ENCODE results near the gene RSL24D1.

The RSL24D1 gene

DNA sequence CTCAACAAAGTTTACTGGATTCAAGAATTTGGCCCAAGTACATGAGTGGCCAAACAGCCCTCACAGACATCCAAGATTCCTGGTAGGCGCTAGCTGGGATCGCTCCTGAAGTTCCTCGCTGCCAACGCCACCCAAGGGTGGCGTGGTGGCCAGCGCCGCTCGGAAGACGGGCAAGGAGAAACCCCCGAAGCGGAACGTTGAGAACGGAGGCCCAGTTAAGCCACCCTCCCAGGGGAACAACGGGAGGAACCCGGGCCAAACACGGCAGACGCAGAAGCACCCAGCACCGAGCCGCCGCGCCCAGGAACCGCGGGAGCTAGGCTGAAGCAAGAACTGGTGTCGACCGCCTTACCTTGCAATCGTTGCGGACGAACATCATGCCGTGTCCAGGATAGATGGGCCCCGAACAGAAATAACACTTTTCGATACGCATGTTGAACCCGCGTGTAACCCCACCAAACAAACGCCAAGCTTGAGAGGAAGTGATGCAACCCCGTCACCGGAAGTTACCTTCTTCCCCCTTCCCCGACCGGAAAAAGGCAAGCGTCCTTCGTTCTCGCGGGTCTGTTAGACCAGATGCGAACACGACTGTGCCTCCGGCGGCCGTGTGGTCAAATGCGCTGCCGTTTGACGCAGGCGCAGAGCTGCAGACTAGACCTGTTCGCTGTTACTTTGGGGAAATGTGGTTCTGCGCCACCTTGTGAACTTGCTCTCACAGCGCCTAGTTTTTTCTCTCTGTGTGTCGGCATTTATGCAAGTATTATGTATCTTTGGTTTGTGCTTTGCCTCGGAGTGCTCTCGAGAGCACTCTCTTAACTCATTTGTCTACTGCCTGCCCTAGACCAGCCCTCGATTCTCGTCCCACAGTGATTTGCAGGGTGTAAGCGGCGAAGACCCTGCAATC lies at the start of gene RSL24D1:
RSL24D1 (minus strand) TSS at position 484 of the 904 bp plus-strand sequence; CDS start at position 433, 51 bp downstream.
- peak; percentile 98 for DNase-seq

DNA sequence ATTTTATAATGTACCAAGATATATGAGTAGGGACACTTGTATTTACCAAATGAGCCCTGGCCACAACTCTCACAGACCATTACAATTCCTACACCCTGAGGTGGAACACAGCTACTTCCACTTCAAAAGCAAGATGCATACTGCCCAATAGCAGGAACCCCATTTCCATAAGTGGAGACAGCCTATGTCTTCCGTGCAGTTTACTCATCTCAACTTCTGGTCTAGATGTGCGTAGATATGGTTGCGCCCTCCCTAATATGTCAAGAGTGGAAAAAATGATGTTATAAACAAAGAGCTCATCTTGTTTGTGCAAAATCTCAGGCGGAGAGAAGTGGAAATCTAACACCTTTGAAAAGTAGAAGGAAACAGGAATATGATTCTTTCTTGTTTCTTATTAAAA lies 48.3 kb upstream of the RSL24D1 start:
- no peak for DNase-seq

DNA sequence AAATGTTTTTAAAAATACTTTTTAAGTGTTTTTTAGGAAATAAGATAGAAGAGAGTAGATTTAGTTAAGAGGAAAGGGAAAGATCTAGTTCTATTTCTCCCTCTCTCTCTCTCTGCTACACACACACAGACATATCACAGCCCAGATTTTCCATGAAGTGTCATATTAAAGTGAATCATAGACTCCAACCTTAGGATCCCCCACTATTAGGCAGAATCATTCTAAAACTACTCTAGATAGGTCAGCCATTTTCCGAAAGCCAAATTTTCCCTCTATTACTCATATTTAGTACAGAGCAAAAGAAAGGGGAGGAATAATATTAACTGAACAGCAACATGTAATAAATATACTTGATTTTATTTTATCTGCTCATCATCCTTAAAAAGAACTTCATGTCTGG lies 45.1 kb upstream of the RSL24D1 start:
- DNase-seq: no peak

- DNase-seq: no peak
Measured at GRCh38 chr15:55241186-55241585, 44.4 kb upstream of the RSL24D1 start.

DNA sequence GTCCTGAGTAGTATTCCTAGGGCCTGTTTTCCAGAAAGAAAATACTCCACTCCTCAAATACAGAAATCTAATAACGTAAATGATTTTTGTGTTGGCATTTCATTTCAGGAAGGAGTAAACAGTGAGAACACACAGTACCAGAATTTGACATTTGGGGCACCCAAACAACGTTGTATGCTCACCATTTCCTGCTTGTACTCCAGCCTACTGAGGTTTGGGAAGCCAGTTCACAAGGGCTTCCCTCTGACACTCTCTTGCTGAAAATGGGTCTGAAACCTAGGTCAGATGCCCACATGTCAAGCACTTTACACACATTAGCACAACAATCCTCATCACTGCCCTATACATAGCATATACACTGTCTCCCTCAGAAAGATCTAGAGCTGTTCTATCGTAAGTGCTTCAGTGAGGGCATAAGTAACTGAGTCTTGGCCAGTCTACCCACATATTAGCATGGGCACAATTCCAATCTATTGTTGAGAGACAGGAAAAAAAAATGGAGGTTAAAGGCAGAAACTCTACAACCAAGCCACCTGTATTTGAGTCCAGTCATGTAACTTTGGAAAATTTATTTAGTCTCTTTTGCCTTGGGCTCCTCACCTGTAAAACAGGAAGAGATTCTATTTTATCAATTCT lies 43.5 kb upstream of the RSL24D1 start:
- DNase-seq: no peak

DNA sequence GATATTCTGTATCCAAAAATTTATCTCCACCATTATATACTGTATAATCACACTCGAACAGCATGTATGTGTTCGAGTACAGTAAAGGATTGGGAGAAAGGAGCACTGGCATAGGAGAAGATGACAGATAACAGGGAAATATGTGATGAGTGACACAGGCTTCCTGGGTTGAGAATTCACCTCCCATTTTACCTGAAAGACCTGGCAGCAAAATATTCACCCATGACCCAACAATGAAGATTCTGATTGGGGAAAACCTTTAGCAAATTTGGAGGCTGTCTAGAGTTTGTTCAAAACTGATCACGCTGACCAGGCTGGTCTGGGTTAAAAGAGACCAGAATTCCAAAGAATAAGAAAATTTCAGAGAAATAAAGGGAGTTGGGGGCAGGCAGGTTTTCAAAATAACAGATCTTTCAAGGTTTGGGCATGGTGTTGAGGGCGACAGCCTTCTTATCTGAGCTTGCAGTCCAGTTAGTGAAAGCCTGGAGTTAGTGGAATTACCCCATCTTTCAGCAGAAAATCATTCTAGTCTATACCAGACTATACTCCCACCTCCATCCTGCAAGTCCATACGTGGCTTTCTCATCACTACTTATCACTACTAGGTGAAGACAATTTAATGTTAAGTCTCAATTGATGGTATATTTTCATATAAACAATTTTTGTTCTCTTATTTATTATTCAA lies 42.8 kb upstream of the RSL24D1 start:
- no peak for DNase-seq

DNA sequence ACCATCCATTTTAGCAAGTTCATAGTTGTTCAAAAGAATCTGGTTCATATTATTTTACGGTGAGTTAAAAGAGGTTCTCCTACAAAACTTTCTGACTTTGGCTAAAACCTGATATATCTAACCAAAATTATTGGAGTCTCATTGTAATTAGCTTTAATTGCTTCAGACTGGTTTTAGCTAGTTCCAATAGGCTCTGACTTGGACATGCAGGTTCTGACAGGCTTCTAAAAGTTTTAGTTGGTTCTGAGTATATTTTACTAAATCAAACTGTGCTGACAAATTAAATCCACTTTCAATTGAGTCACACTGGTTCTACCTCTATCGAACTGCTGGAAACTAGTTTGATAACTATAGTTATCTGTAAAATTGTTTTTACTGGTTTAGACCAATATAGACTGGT lies 42.1 kb upstream of the RSL24D1 start:
- no peak for DNase-seq

- DNase-seq: no peak
Measured at GRCh38 chr15:55237219-55238130, 40.7 kb upstream of the RSL24D1 start.

DNA sequence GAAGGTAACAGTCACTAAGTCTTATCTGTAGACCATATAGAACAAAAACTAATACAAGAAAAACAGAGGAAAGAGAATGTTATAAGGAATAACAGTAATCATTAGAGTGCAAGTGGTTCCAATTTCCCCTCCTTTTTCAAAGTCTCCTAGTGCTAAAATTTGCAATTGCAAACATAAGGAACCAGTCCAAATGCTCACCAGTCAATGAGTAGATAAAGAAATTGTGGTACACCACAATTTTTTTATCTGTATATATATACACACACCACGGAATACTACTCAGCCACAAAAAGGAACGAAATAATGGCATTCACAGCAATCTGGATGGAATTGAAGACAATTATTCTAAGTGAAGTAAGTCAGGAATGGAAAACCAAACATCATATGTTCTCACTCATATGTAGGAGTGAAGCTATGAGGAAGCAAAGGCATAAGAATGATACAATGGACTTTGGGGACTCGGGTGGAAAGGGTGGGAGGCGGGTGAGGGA lies 38.9 kb upstream of the RSL24D1 start:
- DNase-seq: no peak

GRCh38 chr15:55234800-55235104 lies 38.0 kb upstream of the RSL24D1 start:
- DNase-seq: no peak

DNA sequence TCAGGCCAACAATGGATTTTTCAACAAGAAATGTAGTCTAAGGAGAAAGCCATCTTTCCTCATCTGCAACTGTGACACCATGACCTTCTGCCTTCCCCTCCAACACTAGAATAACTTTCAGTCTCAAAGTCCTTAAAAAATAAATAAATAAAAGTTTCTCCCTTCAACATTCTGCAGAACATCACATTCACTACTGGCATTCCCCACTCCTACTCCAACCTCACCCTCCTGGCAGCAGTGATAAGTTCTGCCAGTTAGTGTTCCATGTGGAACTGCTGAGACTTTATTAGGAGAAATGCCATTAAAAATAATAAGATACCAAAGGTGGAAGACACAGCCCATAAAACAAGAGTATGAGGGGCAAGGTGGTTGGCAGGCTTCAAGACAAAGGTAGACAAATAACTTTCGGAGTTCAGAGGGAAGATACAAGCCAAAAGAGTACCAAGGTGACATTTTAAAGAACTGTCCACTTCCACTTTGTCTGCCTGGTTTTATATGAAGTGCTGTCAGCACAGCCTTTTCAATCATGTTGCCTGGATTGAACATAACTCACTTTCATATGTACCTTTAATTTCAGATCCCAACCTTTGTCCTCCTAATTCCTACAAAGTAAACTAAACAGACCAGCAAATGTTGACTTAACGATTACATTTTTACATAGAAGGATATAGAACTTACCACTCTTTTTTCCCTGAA lies 37.5 kb upstream of the RSL24D1 start:
- DNase-seq: no peak

GRCh38 chr15:55231455-55231854 lies 34.7 kb upstream of the RSL24D1 start:
- DNase-seq: no peak

- no peak for DNase-seq
Measured at GRCh38 chr15:55230953-55231352, 34.2 kb upstream of the RSL24D1 start.

DNA sequence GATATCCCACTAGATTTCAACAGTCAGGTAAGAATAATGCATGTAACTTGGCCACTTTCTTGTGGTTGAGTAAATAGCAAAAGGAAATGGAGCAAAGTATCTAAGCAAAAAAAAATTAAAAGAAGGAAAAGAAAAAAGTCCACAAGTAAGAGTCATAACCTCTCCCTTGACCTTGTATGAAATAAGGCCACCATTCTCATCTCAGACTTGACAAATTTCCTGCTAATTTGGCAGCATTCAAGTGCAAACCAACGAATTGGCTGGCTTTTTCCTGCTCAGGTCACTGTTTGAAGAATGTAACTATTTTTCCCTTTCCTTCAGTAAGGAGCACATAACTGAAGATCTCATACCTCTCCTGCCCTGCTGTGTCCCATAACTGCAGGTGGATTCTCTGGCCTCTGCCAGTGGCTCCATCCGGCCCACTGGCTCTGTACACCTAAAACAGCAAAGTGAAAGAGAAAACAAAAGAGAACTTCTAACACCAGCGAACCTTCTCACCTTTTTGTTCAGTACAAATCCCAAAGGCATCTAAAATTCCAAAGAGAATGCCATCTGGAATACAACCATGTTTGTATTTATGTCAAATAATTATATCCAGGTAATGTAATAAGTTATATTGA lies 33.4 kb upstream of the RSL24D1 start:
- DNase-seq: no peak

GRCh38 chr15:55226127-55226526 lies 29.4 kb upstream of the RSL24D1 start:
- DNase-seq: no peak

DNA sequence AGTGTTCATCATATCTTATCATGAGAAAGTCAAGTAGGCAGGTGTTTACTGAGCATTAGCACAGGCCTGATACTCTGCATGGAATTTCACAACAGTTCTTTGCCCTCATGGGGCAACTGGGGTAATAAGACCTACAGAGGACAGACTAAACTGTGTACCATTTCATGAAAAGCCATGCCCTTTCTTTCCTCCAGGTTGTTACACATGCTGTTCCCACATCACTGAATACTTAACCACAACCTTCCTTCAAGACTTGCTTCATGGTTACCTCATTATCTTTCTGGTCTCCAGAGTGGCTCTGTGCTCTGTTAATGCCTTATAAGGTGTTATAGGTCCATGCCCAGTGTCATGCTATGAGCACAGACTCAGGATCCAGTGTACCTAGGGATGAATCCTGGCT lies 28.2 kb upstream of the RSL24D1 start:
- peak in 1 of 2 experiments; percentile 43 for DNase-seq

DNA sequence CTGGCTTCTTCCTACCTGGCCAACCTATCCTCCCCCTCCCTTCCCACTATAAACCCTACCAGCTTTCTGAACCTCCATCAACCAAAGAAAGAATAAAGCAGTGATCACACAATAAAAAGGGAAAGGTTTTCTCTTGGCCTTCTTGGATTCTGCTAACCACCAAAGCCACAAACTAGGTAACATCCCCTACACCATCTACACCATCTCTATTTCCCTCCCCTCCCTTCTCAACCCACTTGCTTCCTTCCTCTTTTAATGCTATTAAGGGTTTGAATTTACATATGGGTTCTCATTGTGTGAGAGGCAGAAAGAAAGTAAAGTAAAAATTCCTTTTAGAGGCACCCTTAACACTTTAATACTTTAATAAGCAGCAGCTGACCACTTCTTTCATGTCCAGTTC lies 25.8 kb upstream of the RSL24D1 start:
- peak; percentile 93 for DNase-seq

- peak; percentile 97 to 98 for DNase-seq
Measured at GRCh38 chr15:55221090-55222011, 24.6 kb upstream of the RSL24D1 start.

DNA sequence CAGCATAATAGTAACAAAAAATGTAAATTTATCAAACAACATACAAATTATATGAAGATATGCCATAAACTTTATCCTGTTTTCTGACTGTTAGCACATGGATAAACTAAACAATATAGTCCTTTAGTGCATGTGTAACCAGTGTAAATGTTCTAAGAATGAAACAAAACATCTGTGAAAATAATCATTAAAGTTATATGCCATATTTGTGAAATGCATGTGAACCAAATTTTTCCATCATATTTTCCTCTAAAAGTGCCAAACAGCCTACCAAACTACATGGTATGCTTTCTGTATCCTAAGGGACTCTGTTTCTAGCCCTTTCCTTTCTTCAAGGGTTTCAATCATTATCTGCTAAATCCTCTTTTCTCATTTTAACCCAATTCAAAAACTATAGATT lies 23.9 kb upstream of the RSL24D1 start:
- no peak for DNase-seq

- DNase-seq: no peak
Measured at GRCh38 chr15:55218056-55218455, 21.3 kb upstream of the RSL24D1 start.

Data from Kasumi-1 (cell line).